IMR-90 (cell line): ENCODE data around the gene RPL35. TPM values are rescaled to one million over a fixed set of nuclear protein-coding genes. Genes with fewer than 3 reads are reported as not detected.

Experiments
- ATAC-seq: fragments of 200-7000 bp; cut with Tn5 transposase; 2 replicates; pipeline ENCODE4 v1.9.1; 2020; ENCODE audit warnings: low read depth, mild to moderate bottlenecking, moderate library complexity
- BruUV-seq: library from RNA; stranded (reverse); fragments of 400-500 nt; replicated peaks from 2 replicates; lab custom pipeline; 2021; lab: Mats Ljungman, UMichigan
- CTCF ChIA-PET: fragments of 300-600 bp; formaldehyde crosslinking; extraction: SDS; loops from one replicate; lab custom pipeline; 2021; ENCODE audit warnings: antibody characterized with exemption; lab: Yijun Ruan, JAX
- POLR2A ChIA-PET: fragments of 300-600 bp; sonication (Branson Sonifier 250); formaldehyde crosslinking; loops from one replicate; lab custom pipeline; 2022; ENCODE audit warnings: antibody characterized with exemption; ENCODE audit not compliant: unreplicated experiment; lab: Charles Lee
- DNase-seq: peaks from one replicate; pipeline ENCODE4 v3.0.0; 2013
- H2AFZ ChIP-seq: replicated peaks from 2 replicates; pipeline ENCODE3; 2013; ENCODE audit warnings: low read length, mild to moderate bottlenecking; ENCODE audit not compliant: poor library complexity
- H2AK5ac ChIP-seq: 2 replicates; pipeline ENCODE4 v1.6.1; 2013; ENCODE audit warnings: low read depth, low read length, inconsistent platforms
- H2AK9ac ChIP-seq: replicated peaks from 2 replicates; pipeline ENCODE3; 2013; ENCODE audit warnings: mild to moderate bottlenecking, low read depth, low read length, moderate library complexity; ENCODE audit not compliant: poor library complexity
- H2BK120ac ChIP-seq: 2 replicates; pipeline ENCODE4 v1.6.1; 2013; ENCODE audit warnings: low read depth, low read length, inconsistent platforms
- H2BK15ac ChIP-seq: 3 replicates; pipeline ENCODE4 v1.6.1; 2013; ENCODE audit warnings: low read depth, low read length, inconsistent platforms
- H2BK20ac ChIP-seq: 2 replicates; pipeline ENCODE4 v1.6.1; 2013; ENCODE audit warnings: low read depth, mild to moderate bottlenecking, inconsistent platforms, low read length, moderate library complexity
- H2BK5ac ChIP-seq: 2 replicates; pipeline ENCODE4 v1.6.1; 2013; ENCODE audit warnings: mild to moderate bottlenecking, low read depth, low read length, inconsistent platforms; ENCODE audit not compliant: poor library complexity, severe bottlenecking
- H3K14ac ChIP-seq: replicated peaks from 2 replicates; pipeline ENCODE4 v1.6.1; 2013; ENCODE audit warnings: low read depth, low read length, inconsistent platforms
- H3K18ac ChIP-seq: 2 replicates; pipeline ENCODE4 v1.6.1; 2013; ENCODE audit warnings: low read depth, low read length, control low read depth
- H3K23ac ChIP-seq: 2 replicates; pipeline ENCODE4 v1.6.1; 2013; ENCODE audit warnings: low read depth, low read length, inconsistent platforms
- H3K27ac ChIP-seq: 2 replicates; pipeline ENCODE4 v1.5.1; 2013; ENCODE audit warnings: mild to moderate bottlenecking, control low read depth, low read length; ENCODE audit not compliant: insufficient read depth
- H3K27me3 ChIP-seq: 2 replicates; pipeline ENCODE4 v1.6.1; 2013; ENCODE audit warnings: low read length; ENCODE audit not compliant: control insufficient read depth, insufficient read depth
- H3K36me3 ChIP-seq: 2 replicates; pipeline ENCODE4 v1.6.1; 2013; ENCODE audit warnings: low read length, mixed read lengths; ENCODE audit not compliant: control insufficient read depth, insufficient read depth
- H3K4ac ChIP-seq: 2 replicates; pipeline ENCODE4 v1.6.1; 2013; ENCODE audit warnings: low read depth, low read length, inconsistent platforms
- H3K4me1 ChIP-seq: 2 replicates; pipeline ENCODE4 v1.6.1; 2013; ENCODE audit warnings: low read length, mixed read lengths; ENCODE audit not compliant: control insufficient read depth, insufficient read depth
- H3K4me2 ChIP-seq: 2 replicates; pipeline ENCODE4 v1.6.1; 2013; ENCODE audit warnings: low read depth, mild to moderate bottlenecking, control low read depth, low read length, moderate library complexity
- H3K4me3 ChIP-seq: 2 replicates; pipeline ENCODE4 v1.5.1; 2013; ENCODE audit warnings: low read depth, mild to moderate bottlenecking, control low read depth, low read length, moderate library complexity; ENCODE audit not compliant: insufficient read depth
- H3K56ac ChIP-seq: 2 replicates; pipeline ENCODE4 v1.6.1; 2013; ENCODE audit warnings: low read length, inconsistent platforms; ENCODE audit not compliant: insufficient read depth; ENCODE audit errors: extremely low read depth
- H3K79me1 ChIP-seq, 2 experiments: 2 replicates each; pipeline ENCODE4 v1.6.1; 2013; ENCODE audit warnings: low read length in 2 of 2, inconsistent platforms in 1 of 2, low read depth in 1 of 2
- H3K9ac ChIP-seq: 2 replicates; pipeline ENCODE4 v1.6.1; 2013; ENCODE audit warnings: low read depth, low read length, control low read depth
- H3K9me1 ChIP-seq: 2 replicates; pipeline ENCODE4 v1.6.1; 2013; ENCODE audit warnings: low read length, inconsistent platforms; ENCODE audit not compliant: insufficient read depth
- H3K9me3 ChIP-seq: 2 replicates; pipeline ENCODE4 v1.6.1; 2013; ENCODE audit warnings: low read length; ENCODE audit not compliant: control insufficient read depth, insufficient read depth
- H4K20me1 ChIP-seq: 2 replicates; pipeline ENCODE4 v1.6.1; 2013; ENCODE audit warnings: low read length, inconsistent platforms; ENCODE audit not compliant: insufficient read depth
- H4K5ac ChIP-seq: 2 replicates; pipeline ENCODE4 v1.6.1; 2013; ENCODE audit warnings: mild to moderate bottlenecking, low read depth, low read length, control low read depth
- H4K8ac ChIP-seq, 2 experiments: 2 replicates each; pipeline ENCODE4 v1.6.1; 2013; ENCODE audit warnings: low read depth in 2 of 2, low read length in 2 of 2, control low read depth in 1 of 2, inconsistent platforms in 1 of 2
- H4K91ac ChIP-seq: 2 replicates; pipeline ENCODE4 v1.6.1; 2013; ENCODE audit warnings: low read depth, low read length, inconsistent platforms; ENCODE audit not compliant: insufficient read depth
- BHLHE40 ChIP-seq: fragments of 150-350 bp; IDR thresholded peaks from 2 replicates; pipeline ENCODE4 v1.6.1; 2016; ENCODE audit warnings: mild to moderate bottlenecking, low read depth, low read length
- CHD1 ChIP-seq: IDR thresholded peaks from 2 replicates; pipeline ENCODE4 v1.6.1; 2012; ENCODE audit warnings: low read depth, low read length, improper control_type of control experiment
- CTCF ChIP-seq: conservative IDR thresholded peaks from 2 replicates; pipeline ENCODE4 v1.5.1; 2012; ENCODE audit warnings: mild to moderate bottlenecking, low read depth, low read length, improper control_type of control experiment
- MAFK ChIP-seq: IDR thresholded peaks from 2 replicates; pipeline ENCODE4 v1.6.1; 2012; ENCODE audit warnings: low read depth, low read length, improper control_type of control experiment
- MAZ ChIP-seq: IDR thresholded peaks from 2 replicates; pipeline ENCODE4 v1.6.1; 2012; ENCODE audit warnings: low read depth, mild to moderate bottlenecking, low read length, improper control_type of control experiment, moderate library complexity, borderline replicate concordance
- MXI1 ChIP-seq: IDR thresholded peaks from 2 replicates; pipeline ENCODE4 v1.6.1; 2012; ENCODE audit warnings: low read depth, mild to moderate bottlenecking, low read length, moderate library complexity, borderline replicate concordance
- NFE2L2 ChIP-seq: fragments of 150-350 bp; IDR thresholded peaks from 2 replicates; pipeline ENCODE4 v1.6.1; 2016; ENCODE audit warnings: low read depth, mild to moderate bottlenecking, low read length
- POLR2A ChIP-seq: IDR thresholded peaks from 2 replicates; pipeline ENCODE4 v1.6.1; 2012; ENCODE audit warnings: mild to moderate bottlenecking, low read depth, low read length
- RAD21 ChIP-seq: IDR thresholded peaks from 2 replicates; pipeline ENCODE4 v1.6.1; 2012; ENCODE audit warnings: low read length, improper control_type of control experiment
- RCOR1 ChIP-seq: IDR thresholded peaks from 2 replicates; pipeline ENCODE4 v1.6.1; 2012; ENCODE audit warnings: mild to moderate bottlenecking, low read length, improper control_type of control experiment; ENCODE audit not compliant: insufficient replicate concordance
- RFX5 ChIP-seq: IDR thresholded peaks from 2 replicates; pipeline ENCODE4 v1.8.0; 2012; ENCODE audit warnings: low read depth, mild to moderate bottlenecking, low read length, moderate library complexity
- SMC3 ChIP-seq: fragments of 150-350 bp; IDR thresholded peaks from 2 replicates; pipeline ENCODE4 v1.6.1; 2016; ENCODE audit warnings: low read depth, mild to moderate bottlenecking, antibody characterized with exemption, low read length, moderate library complexity
- WGBS, 2 experiments: methylation state at CpG; one replicate each; pipeline versions ENCODE4 v1.1.5 to v1.1.7; 2013; ENCODE audit warnings: missing lambda C conversion rate in 2 of 2; ENCODE audit not compliant: insufficient read length in 1 of 2; ENCODE audit errors: extremely low coverage in 2 of 2; 5-methylcytosine and 5-hydroxymethylcytosine counted together
- dilution Hi-C: fragments of 300-500 bp; cut with HindIII; formaldehyde crosslinking; loops from one replicate; pipeline ENCODE4 v1.14.3; 2018; ENCODE audit warnings: low sequenced_read_pairs; ENCODE audit not compliant: unreplicated experiment
- in situ Hi-C: fragments of 300-500 bp; cut with MboI; formaldehyde crosslinking; loops from 3 replicates; pipeline ENCODE4 v1.14.3; 2019; ENCODE audit warnings: low sequenced_read_pairs, inconsistent platforms, mixed read lengths
- intact Hi-C: fragments of 100-400 bp; cut with micrococcal nuclease; formaldehyde crosslinking; loops from 2 replicates; pipeline ENCODE4 v1.10.0; 2022
- polyA plus RNA-seq, 3 experiments: library from polyadenylated mRNA; depleted of rRNA; stranded (reverse); fragments of >200 nt; gene quantifications; 2 replicates each; pipeline ENCODE4 v1.2.3, GENCODE V29; 2012; ENCODE audit warnings: low replicate concordance in 1 of 3
- total RNA-seq: library from RNA; depleted of rRNA; stranded (reverse); fragments of >200 nt; gene quantifications from 2 replicates; pipeline ENCODE4 v1.2.3, GENCODE V29; 2012
- TF ChIP-seq, protein P1 (sequence below): fragments of 150-350 bp; IDR thresholded peaks from 2 replicates; pipeline ENCODE4 v1.6.1; 2017; ENCODE audit warnings: mild to moderate bottlenecking, antibody characterized with exemption, low read length, low read depth
- TF ChIP-seq, protein P2 (sequence below): fragments of 150-350 bp; IDR thresholded peaks from 2 replicates; pipeline ENCODE4 v1.6.1; 2016; ENCODE audit warnings: low read depth, mild to moderate bottlenecking, low read length, moderate library complexity, borderline replicate concordance

RPL35 gene
- total and polyA plus RNA-seq, 2 of the 4 experiments (the other 2 are of a cell fraction), result 881 to 1,650 TPM

DNA sequence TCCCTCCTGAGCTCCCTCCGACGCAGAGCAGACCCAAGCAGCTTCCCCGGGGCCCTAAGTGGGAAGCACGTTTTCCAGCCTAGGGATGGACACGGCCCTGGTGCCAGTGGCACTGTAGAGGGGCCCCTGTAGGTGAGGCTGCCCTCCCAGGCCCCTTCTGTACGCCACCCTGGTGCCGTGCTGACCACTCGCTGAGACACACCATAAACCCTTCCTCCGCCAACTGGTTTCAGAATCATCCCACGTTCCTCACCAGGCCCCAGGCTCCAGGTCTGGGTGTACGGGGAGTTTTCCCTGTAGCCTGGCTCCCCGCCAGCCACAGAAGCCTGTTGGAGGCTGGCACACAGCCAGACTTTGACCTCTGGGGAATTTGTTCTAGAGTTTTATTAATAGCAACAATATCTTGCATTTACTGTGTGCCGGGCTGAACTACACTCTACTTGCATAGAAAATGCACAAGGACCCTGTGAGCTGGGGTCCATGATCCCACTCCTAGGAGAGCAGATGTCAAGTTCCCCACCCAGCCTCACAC lies 26.7 kb downstream of the RPL35 start:
- BruUV-seq, result no TSS peak
- H2BK120ac ChIP-seq, result peak overlapping the region; percentile 50; the same call in 1 of the 2 replicates
- H2BK20ac ChIP-seq, result no peak overlapping the region
- H3K9me3 ChIP-seq, result no peaks in the 10 kb centered on the region
- peaks cover 4% of the 10 kb centered on the region; the same call in 1 of the 2 replicates for H3K9me1 ChIP-seq
- 55% methylated on average over 5 of the region's 13 CpGs; no CpG with 5 or more reads in 1 of the 2 experiments for WGBS, 2 experiments
- no peaks in the 10 kb centered on the region for H3K79me1 ChIP-seq
- H4K20me1 ChIP-seq, result no peaks in the 10 kb centered on the region; the same call in 1 of the 2 replicates
- no peak overlapping the region for H2BK5ac ChIP-seq
- H2AFZ ChIP-seq, result peak overlapping the region; percentile 40
- no peak overlapping the region for H3K9ac ChIP-seq
- H4K8ac ChIP-seq, result no peak overlapping the region; a peak in 1 of 4 replicates
- no peaks in the 10 kb centered on the region for H3K36me3 ChIP-seq
- no peak overlapping the region for H4K91ac ChIP-seq
- H3K27me3 ChIP-seq, result no peaks in the 10 kb centered on the region
- peak overlapping the region; percentile 85 for H2AK5ac ChIP-seq
- H3K4me3 ChIP-seq, result no peak overlapping the region
- dilution Hi-C loops, result no loop called here
- H3K4ac ChIP-seq, result peak overlapping the region; percentile 28; the same call in 1 of the 2 replicates
- peak overlapping the region; percentile 66; the same call in 1 of the 2 replicates for H3K4me2 ChIP-seq
- peak overlapping the region; percentile 23 for H2AK9ac ChIP-seq
- H3K23ac ChIP-seq, result 0 out of 2 replicates have a peak overlapping the region, but pooled peaks have one; percentile 22
- in situ Hi-C loops, result no loop called here
- H3K4me1 ChIP-seq, result peaks cover 22% of the 10 kb centered on the region
- H3K27ac ChIP-seq, result no peak overlapping the region
- TF ChIP-seq, protein P1, sequence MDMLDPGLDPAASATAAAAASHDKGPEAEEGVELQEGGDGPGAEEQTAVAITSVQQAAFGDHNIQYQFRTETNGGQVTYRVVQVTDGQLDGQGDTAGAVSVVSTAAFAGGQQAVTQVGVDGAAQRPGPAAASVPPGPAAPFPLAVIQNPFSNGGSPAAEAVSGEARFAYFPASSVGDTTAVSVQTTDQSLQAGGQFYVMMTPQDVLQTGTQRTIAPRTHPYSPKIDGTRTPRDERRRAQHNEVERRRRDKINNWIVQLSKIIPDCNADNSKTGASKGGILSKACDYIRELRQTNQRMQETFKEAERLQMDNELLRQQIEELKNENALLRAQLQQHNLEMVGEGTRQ, result no peak
- TF ChIP-seq RCOR1, result no peak
- no peak for TF ChIP-seq NFE2L2
- TF ChIP-seq MAZ, result no peak
- no peak for TF ChIP-seq POLR2A
- no peak for TF ChIP-seq BHLHE40
- TF ChIP-seq MAFK, result no peak
- no peak for TF ChIP-seq MXI1
- TF ChIP-seq, protein P2, sequence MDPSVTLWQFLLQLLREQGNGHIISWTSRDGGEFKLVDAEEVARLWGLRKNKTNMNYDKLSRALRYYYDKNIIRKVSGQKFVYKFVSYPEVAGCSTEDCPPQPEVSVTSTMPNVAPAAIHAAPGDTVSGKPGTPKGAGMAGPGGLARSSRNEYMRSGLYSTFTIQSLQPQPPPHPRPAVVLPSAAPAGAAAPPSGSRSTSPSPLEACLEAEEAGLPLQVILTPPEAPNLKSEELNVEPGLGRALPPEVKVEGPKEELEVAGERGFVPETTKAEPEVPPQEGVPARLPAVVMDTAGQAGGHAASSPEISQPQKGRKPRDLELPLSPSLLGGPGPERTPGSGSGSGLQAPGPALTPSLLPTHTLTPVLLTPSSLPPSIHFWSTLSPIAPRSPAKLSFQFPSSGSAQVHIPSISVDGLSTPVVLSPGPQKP, result no peak
- TF ChIP-seq CHD1, result no peak
- TF ChIP-seq RFX5, result no peak
- TF ChIP-seq RAD21, result no peak
- no peak for TF ChIP-seq SMC3
- no peak for TF ChIP-seq CTCF
- no peak overlapping the region for H3K56ac ChIP-seq
- no peak overlapping the region for H4K5ac ChIP-seq
- ChIA-PET POLR2A (no interaction called here), CTCF (interaction anchor here (1.0 kb wide), 1 partner anchor 17 kb away, joined by 4 read pairs; no protein-coding TSS in a partner anchor)
- H3K14ac ChIP-seq, result peak overlapping the region; percentile 43; the same call in 1 of the 2 replicates
- intact Hi-C loops, result no loop called here
- DNase-seq (peak; percentile 79), ATAC-seq (peak; percentile 6; the same call in 1 of the 2 replicates)
- peak overlapping the region; percentile 53; the same call in 1 of the 3 replicates for H2BK15ac ChIP-seq
- H3K18ac ChIP-seq, result no peak overlapping the region
